GM21717 (cell line): Measurements from ENCODE around the gene KCNC3.
A peak's percentile ranks its signal among the peaks of the same experiment; 100 is the strongest.
"Not testable (repeated sequence)": the region's sequence is repeated elsewhere in the genome, so short reads cannot be mapped to it uniquely, and the experiment has no call there.

Experiments used
- ATAC-seq: cut with Tn5 transposase; IDR thresholded peaks from one replicate; pipeline ENCODE4 v1.9.1; 2021; ENCODE audit warnings: mild to moderate bottlenecking, moderate library complexity; ENCODE audit not compliant: unreplicated experiment

The KCNC3 gene

DNA sequence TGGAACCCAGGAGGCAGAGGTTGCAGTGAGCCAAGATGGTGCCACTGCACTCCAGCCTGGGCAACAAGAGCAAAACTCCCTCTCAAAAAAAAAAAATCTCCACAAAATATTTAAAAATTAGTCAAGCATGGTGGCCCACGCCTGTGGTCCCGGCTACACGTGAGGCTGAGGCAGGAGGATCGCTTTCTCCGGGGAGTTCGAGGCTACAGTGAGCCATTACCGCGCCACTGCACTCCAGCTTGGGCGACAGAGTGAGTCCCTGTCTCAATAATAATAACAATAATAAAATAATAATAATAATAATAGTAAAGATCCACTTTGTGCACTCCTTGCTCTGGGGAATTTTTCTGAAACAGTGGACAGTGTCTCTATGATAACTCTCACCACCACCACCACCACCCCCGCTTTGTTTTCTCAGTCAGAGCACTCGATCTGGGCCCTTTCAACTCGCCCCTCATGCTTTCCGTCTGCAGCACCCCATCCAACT lies 27.6 kb upstream of the KCNC3 start:
- ATAC-seq, result no peak

GRCh38 chr19:50353487-50353880 lies 24.3 kb upstream of the KCNC3 start:
- ATAC-seq, result not testable (repeated sequence)

DNA sequence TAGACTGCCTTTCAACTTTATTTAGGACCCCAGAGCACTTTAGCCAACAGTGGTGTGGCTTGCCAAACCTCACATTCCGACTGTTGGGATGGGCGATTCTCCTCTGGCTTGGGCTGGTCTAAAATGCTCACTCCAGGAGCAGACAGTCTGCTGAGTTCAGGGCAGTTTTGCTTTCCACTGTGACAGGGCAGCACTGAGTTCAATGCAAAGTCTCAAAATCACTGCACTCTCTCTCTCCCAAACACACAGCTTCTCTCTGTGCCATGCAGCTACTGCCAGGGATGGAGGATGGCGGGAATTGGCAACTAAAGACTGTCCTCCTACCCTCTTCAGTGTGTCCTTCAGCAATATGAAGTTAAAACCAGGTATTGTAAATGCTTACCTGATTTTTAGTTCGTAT lies 23.1 kb upstream of the KCNC3 start:
- no peak for ATAC-seq

DNA sequence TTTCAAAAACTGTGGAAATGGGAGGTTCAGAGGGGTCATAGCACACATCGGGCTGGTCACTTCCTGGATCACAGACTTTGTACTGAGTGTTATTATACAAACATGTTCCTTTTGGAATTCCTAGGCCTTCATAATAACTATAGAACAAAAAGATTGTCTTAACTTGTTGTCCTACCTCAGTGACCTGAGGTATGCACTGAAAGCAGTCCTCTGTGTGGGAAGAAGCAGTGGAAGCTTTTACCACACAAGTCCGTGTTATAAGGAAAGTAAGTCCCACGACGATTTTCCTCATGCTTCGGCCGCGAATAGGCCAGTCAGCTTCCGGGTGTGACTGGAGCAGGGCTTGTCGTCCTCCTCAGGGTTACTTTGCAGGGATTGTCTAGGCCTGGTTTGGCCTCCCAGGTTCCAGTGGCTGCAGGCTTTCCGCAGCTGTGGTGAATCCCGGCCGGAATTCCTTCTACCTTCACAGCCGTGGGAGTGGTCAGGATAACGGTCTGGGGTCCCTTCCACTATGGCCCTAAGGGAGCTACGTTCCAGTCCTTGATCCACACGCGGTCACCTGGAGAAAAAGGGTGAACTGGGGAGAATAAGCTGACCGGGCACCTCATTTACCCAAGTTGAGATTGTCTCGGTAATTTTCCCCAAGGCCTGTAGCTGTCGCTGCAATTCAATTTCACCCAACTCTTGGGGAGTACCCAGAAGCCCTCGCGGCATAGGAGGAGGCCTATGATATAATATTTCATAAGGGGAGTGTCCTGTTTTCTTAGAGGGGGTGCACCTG lies 20.3 kb upstream of the KCNC3 start:
- ATAC-seq, result no peak

DNA sequence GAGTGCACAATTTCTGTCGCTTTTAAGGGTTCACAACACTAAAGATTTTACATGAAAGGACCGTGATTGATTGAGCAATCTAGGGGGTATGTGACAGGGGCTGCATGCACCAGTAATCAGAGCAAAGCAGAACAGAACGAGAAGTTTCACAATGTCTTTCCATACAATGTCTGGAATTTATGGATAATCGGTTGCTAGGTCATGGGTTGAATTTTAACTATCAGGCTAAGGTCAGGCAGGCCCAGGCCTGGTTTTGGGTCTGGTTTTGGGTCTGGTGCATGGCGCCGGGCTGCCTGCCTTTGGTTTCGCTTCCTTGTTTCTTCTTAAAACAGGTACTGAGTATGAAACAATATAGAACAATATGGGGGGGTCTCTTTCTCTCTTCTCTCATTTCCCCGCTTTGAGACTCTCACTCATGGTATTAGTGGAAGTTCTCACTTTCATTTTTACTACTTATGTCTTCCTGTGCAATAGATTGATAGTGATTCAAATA lies 18.0 kb upstream of the KCNC3 start:
- ATAC-seq, result not testable (repeated sequence)

- peak; percentile 39 for ATAC-seq
These were observed 15.6 kb upstream of the KCNC3 start for GRCh38 chr19:50344661-50345318.

DNA sequence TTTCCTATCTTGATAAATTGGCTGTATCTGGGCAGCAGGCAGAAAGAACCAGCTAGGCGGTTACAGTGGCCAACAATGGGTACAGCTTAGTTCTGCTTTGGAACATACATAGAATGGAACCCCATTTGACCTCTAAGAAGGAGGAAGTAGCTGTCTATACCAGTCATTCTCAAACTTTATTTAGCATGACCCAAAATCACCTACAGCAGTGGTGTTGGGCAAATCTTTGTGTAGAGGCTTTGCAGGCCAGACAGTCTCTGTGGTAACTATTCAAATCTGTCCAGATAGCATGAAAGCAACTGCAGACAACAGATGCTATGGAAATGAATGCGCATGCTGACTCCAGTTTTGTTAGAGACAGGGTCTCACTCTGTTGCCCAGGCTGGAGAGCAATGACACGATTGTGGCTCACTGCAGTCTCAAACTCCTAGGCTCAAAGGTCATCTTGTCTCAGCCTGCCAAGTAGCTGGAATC lies 12.0 kb upstream of the KCNC3 start:
- ATAC-seq, result peak; percentile 37

DNA sequence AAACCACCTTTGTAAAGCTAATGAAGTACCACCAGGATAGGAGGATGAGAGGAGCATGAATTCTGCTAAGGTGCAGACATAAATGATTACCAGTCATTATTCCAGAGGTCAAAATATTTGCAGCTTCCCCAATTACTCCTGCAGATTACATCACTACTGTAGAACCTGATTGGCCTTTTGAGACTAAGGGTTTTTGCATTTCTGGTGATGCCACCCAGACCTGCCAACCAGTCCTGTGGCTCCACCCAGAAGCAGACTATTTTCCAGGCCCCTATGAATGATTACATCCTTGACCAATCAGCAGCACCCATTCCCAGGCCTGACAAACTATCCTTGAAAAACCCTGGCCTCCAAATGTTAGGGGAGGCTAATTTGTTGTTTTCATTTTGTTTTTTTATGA lies 11.2 kb upstream of the KCNC3 start:
- no peak for ATAC-seq

- not testable (repeated sequence) for ATAC-seq
These were observed 7.9 kb upstream of the KCNC3 start for GRCh38 chr19:50337031-50337430.

- no peak for ATAC-seq
These were observed 5.7 kb upstream of the KCNC3 start for GRCh38 chr19:50334741-50335421.

DNA sequence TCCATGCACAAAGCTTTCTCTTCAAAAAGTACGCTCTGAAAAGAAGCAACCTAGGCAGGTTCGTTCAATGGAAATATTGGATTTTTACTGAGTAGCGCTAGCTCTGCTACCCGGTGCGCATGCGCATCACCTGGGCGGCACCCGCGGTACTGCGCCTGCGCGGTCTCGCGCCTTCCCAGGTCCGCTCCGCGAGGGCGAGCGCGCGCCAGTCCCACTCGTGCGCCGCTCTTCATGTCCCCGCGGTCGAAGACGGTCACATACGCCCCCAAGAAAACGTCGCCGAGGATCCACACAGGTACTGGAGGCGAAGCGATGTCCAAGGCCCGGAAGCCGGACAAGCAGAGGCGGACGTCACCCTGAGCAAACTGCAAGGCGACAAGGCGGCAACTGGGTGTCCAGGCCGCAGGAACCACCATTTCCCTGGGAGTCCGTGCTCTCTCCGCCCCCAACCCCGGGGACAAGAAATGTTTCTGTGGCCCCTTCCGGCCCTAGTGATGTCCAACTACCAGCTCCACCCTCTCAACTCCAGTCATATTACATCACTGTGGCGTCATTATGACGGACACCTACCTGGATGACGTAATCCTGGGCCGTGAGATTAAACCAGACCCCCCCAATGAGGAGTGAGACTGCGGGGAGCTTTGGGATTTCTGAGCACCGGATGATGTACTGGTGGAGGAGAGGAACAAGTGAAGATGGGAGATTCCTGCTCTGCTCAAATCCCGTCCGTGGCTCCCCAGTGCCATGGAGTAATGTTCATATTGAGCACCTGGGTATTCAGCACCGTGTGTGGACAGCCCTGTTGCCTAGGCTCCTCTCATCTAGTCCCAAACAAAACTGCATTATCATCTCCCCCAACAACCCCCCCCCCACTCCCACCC lies 4.8 kb upstream of the KCNC3 start:
- peak; percentile 11 for ATAC-seq

GRCh38 chr19:50333235-50333736 lies 4.1 kb upstream of the KCNC3 start:
- peak; percentile 44 for ATAC-seq

- ATAC-seq, result no peak
These were observed 3.3 kb upstream of the KCNC3 start for GRCh38 chr19:50332244-50333038.

DNA sequence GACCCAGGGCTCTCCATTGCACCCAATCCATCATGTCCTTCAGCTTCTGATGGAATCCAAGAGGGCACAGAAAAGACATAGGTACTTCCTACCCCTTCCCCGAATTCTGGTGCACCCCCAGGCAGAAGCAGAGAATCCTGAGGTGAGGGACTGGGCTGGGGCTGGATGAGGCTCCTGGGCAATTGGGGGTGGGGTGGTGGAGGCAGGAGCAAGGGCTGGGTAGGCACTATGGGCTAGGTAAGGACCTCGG lies 2.7 kb upstream of the KCNC3 start:
- no peak for ATAC-seq

DNA sequence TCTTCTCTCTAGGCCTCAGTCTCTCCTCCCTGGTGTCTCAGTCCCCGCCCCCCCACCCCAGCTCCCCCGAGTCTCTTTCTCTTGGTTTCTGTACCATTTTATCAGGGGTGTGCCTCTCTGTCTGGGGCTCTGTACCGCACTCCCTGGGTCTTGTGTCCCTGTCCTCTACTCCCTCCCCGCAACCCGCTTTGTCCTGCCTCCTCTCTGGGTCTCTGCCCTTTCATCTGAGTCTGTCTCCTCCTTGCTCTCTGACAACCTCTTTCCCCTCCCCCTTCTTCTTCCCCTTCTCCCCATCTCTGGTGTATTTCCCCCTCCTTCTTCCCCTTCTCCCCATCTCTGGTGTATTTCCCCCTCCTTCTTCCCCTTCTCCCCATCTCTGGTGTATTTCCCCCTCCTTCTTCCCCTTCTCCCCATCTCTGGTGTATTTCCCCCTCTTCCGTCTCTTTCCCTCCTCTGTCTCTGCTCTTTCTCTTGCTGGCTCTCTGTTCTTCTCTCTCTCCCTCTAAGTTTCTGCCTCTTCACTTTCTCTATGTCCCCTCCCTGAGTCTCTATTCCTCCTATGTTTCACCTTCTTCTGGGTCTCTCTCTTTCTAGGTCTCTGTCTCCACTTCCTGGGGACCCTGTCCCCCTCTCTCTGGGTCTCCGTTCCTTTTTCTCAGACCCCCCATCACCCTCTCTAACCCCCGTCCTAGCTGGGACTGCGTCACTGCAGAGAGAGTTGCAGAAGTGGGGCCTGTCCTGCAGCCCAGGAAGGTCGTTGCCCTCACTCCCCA lies 2.2 kb upstream of the KCNC3 start:
- ATAC-seq, result no peak

DNA sequence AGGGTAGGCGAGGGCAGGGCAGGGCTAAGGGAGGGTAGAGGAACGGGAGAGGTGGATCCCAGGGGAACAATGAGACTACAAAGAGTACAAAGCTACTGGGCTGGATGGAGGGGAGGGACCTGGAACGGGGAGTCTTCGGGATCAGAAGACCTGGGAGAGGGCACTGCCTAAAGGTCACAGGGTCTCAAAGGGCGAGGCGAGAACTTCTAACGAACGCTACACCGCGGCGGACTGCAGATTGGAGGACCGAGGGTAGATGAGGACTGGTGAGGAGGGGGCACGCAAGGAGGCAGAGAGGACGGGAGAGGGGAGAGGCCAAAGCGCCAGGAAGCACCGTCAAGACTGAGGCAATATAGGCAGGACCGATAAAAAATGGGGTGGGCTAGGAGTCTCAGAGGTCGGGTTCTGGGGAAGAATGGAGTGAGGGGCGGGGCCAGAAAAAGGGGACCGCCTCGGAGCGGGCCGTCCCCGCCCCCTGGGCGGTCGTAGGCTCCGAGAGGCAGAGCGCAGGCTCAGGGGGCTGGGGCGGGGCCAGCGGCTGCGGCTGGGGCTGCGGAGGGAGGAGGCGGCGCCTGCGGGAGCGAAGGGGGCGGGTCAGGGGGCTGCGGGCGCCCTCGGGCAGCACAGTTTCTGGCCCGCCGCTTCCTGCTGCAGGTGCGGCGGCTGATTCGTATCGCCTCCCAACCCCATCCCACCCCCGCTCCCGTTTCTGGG lies 1.3 kb upstream of the KCNC3 start:
- ATAC-seq, result no peak

DNA sequence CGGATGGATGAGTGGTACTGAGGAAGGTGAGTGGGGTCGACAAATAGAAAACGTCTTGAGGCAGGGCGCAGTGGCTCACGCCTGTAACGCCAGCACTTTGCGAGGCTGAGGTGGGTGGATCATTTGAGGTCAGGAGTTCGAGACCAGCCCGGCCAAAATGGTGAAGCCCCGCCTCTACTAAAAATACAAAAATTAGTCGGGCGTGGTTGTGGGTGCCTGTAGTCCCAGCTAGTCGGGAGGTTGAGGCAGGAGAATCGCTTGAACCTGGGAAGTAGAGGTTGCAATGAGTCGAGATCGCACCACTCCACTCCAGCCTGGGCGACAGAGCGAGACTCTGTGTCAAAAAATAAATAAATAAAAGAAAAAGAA lies 733 bp upstream of the KCNC3 start:
- ATAC-seq, result not testable (repeated sequence)

- ATAC-seq, result peak; percentile 1
These were observed 368 bp downstream of the KCNC3 start for GRCh38 chr19:50328873-50329145.
